Measurements from ENCODE around the gene CDKN1A.

Gene CDKN1A

GRCh38 chr6:36677753-36678487, 594 bp upstream of the CDKN1A start:
- no peak for DNase-seq (ENCODE audit: low read depth)

GRCh38 chr6:36679043-36679833, 724 bp downstream of the CDKN1A start:
- no peak for DNase-seq (ENCODE audit: low read depth)

- peak; percentile 58 for DNase-seq (ENCODE audit: low read depth)
Measured at GRCh38 chr6:36682328-36683144, 4.0 kb downstream of the CDKN1A start.

GRCh38 chr6:36683145-36683655, 4.7 kb downstream of the CDKN1A start:
- no peak for DNase-seq (ENCODE audit: low read depth)

GRCh38 chr6:36683656-36684446, 5.3 kb downstream of the CDKN1A start:
- no peak for DNase-seq (ENCODE audit: low read depth)

GRCh38 chr6:36684447-36684812, 5.9 kb downstream of the CDKN1A start:
- DNase-seq (ENCODE audit: low read depth): no peak

GRCh38 chr6:36685166-36685924, 6.8 kb downstream of the CDKN1A start:
- DNase-seq (ENCODE audit: low read depth): no peak

GRCh38 chr6:36685926-36686667, 7.6 kb downstream of the CDKN1A start:
- no peak for DNase-seq (ENCODE audit: low read depth)

GRCh38 chr6:36686668-36687513, 8.4 kb downstream of the CDKN1A start:
- DNase-seq (ENCODE audit: low read depth): no peak

GRCh38 chr6:36688063-36688738, 9.7 kb downstream of the CDKN1A start:
- DNase-seq (ENCODE audit: low read depth): no peak

GRCh38 chr6:36688739-36689075, 10.2 kb downstream of the CDKN1A start:
- DNase-seq (ENCODE audit: low read depth): no peak

- no peak for DNase-seq (ENCODE audit: low read depth)
Measured at GRCh38 chr6:36691011-36691410, 12.5 kb downstream of the CDKN1A start.

GRCh38 chr6:36691612-36692011, 13.1 kb downstream of the CDKN1A start:
- no peak for DNase-seq (ENCODE audit: low read depth)

GRCh38 chr6:36692220-36692619, 13.7 kb downstream of the CDKN1A start:
- peak; percentile 14 for DNase-seq (ENCODE audit: low read depth)

GRCh38 chr6:36692861-36693702, 14.6 kb downstream of the CDKN1A start:
- DNase-seq (ENCODE audit: low read depth): no peak

GRCh38 chr6:36694616-36695015, 16.1 kb downstream of the CDKN1A start:
- no peak for DNase-seq (ENCODE audit: low read depth)

GRCh38 chr6:36695414-36695813, 16.9 kb downstream of the CDKN1A start:
- DNase-seq (ENCODE audit: low read depth): no peak

- DNase-seq (ENCODE audit: low read depth): no peak
Measured at GRCh38 chr6:36697481-36697903, 19.0 kb downstream of the CDKN1A start, which contains the start of gene RAB44. Gene RAB44 (plus strand): TSS chr6:36697826. CDS start chr6:36704236, 6,410 bp downstream.

Data from activated T-helper 1 cell treated with Interleukin-2 at 50 U/mL for 16 hours (primary cell).